Measurements from ENCODE around the gene FAM50A. TPM values are rescaled to one million over a fixed set of nuclear protein-coding genes. Genes with fewer than 3 reads are reported as not detected.

FAM50A gene
- total and polyA plus RNA-seq, 2 of the 4 experiments (the other 2 are of a cell fraction): 46.4 to 119 TPM

GRCh38 chrX:154490021-154490413, 46.1 kb downstream of the FAM50A start (continued):
- no peak for TF ChIP-seq RAD21 (IDR thresholded peaks at IDR 0.05; ENCODE audit: low read length)

GRCh38 chrX:154490414-154491083, 46.6 kb downstream of the FAM50A start, which contains the start of gene SLC10A3:
Gene SLC10A3 (minus strand): TSS chrX:154490629. CDS start chrX:154488940, 1,689 bp downstream.
- Histone ChIP-seq H4K5ac (ENCODE audit: low read depth, low read length) (peak within 1 kb of the TSS; percentile 75), H4K8ac (ENCODE audit: low read depth in 2 of 2, low read length in 2 of 2) (peak within 1 kb of the TSS; percentile 86 to 89; a peak in 2 of 4 replicates), H3K9me3 (ENCODE audit: control insufficient read depth, insufficient read depth, low read length) (no peaks in the 10 kb centered on the region), H3K18ac (ENCODE audit: low read depth, low read length) (peak within 1 kb of the TSS; percentile 71; the same call in 1 of the 2 replicates), H3K27me3 (ENCODE audit: control insufficient read depth, insufficient read depth, low read length) (no peaks in the 10 kb centered on the region), H3K4ac (ENCODE audit: low read depth, low read length) (peak within 1 kb of the TSS; percentile 85), H3K56ac (ENCODE audit: extremely low read depth, insufficient read depth, low read length) (peak within 1 kb of the TSS; percentile 76; the same call in 1 of the 2 replicates), H2BK15ac (ENCODE audit: low read depth, low read length) (peak within 1 kb of the TSS; percentile 39; the same call in 1 of the 3 replicates), H3K9ac (ENCODE audit: low read depth, low read length) (peak within 1 kb of the TSS; percentile 95), H2BK120ac (ENCODE audit: low read depth, low read length) (0 out of 2 replicates have a peak within 1 kb of the TSS, but pooled peaks have one; percentile 30), H3K36me3 (ENCODE audit: control insufficient read depth, insufficient read depth, low read length) (peaks cover 5% of the 10 kb centered on the region; the same call in 1 of the 2 replicates), H2AK9ac (replicated peaks; ENCODE audit: low read depth, low read length, poor library complexity) (peak within 1 kb of the TSS; percentile 96), H3K27ac (ENCODE audit: insufficient read depth, low read length) (peak within 1 kb of the TSS; percentile 93), H3K4me1 (ENCODE audit: control insufficient read depth, insufficient read depth, low read length) (peaks cover 2% of the 10 kb centered on the region; the same call in 1 of the 2 replicates), H3K23ac (ENCODE audit: low read depth, low read length) (peak within 1 kb of the TSS; percentile 91), H2AK5ac (ENCODE audit: low read depth, low read length) (peak within 1 kb of the TSS; percentile 66), H3K4me2 (ENCODE audit: low read depth, low read length) (peak within 1 kb of the TSS; percentile 89), H4K91ac (ENCODE audit: insufficient read depth, low read depth, low read length) (peak within 1 kb of the TSS; percentile 15; the same call in 1 of the 2 replicates), H2BK5ac (ENCODE audit: low read depth, low read length, poor library complexity, severe bottlenecking) (peak within 1 kb of the TSS; percentile 69), H3K4me3 (ENCODE audit: insufficient read depth, low read depth, low read length) (peak within 1 kb of the TSS; percentile 84), H3K9me1 (ENCODE audit: insufficient read depth, low read length) (peaks cover 8% of the 10 kb centered on the region; the same call in 1 of the 2 replicates), H4K20me1 (ENCODE audit: insufficient read depth, low read length) (no peaks in the 10 kb centered on the region; the same call in 1 of the 2 replicates), H2BK20ac (ENCODE audit: low read depth, low read length) (no peak within 1 kb of the TSS), H3K79me1 (ENCODE audit: low read depth in 1 of 2, low read length in 2 of 2) (peaks cover 0 to 25% of the 10 kb centered on the region in 2 experiments; a peak in 2 of 4 replicates), H3K14ac (replicated peaks; ENCODE audit: low read depth, low read length) (peak within 1 kb of the TSS; percentile 86), H2AFZ (replicated peaks; ENCODE audit: low read length, poor library complexity) (peak within 1 kb of the TSS; percentile 91)
- DNase-seq (peak; percentile 92), ATAC-seq (ENCODE audit: low read depth) (peak; percentile 86)
- TF ChIP-seq CTCF (conservative IDR thresholded peaks at IDR 0.05; ENCODE audit: low read depth, low read length) (0 out of 2 replicates have a peak, but pooled peaks have one; percentile 10), POLR2A (IDR thresholded peaks at IDR 0.05; ENCODE audit: low read depth, low read length) (peak; percentile 95), RAD21 (IDR thresholded peaks at IDR 0.05; ENCODE audit: low read length) (0 out of 2 replicates have a peak, but pooled peaks have one; percentile 13), MAZ (IDR thresholded peaks at IDR 0.05; ENCODE audit: borderline replicate concordance, low read depth, low read length) (0 out of 2 replicates have a peak, but pooled peaks have one; percentile 35)
- TF ChIP-seq, protein P1, sequence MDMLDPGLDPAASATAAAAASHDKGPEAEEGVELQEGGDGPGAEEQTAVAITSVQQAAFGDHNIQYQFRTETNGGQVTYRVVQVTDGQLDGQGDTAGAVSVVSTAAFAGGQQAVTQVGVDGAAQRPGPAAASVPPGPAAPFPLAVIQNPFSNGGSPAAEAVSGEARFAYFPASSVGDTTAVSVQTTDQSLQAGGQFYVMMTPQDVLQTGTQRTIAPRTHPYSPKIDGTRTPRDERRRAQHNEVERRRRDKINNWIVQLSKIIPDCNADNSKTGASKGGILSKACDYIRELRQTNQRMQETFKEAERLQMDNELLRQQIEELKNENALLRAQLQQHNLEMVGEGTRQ (IDR thresholded peaks at IDR 0.05; ENCODE audit: low read depth, low read length): no peak
- in situ Hi-C loops (cut with MboI; ENCODE audit: low sequenced_read_pairs): no loop called here
- dilution Hi-C loops (cut with HindIII; ENCODE audit: low sequenced_read_pairs, unreplicated experiment): no loop called here
- POLR2A ChIA-PET (ENCODE audit: unreplicated experiment): interaction anchor here (0.5 to 1.0 kb wide), 2 partner anchors 12 to 119 kb away, joined by 3 read pairs; no protein-coding TSS in a partner anchor
- CTCF ChIA-PET: interaction anchor here (0.6 kb wide), 1 partner anchor 63 kb away, joined by 4 read pairs; no protein-coding TSS in a partner anchor
- WGBS, 2 experiments (ENCODE audit: extremely low coverage in 2 of 2, insufficient read length in 1 of 2): 32% methylated on average over 22 of the region's 71 CpGs; no CpG with 5 or more reads in 1 of the 2 experiments
- no TSS peak for BruUV-seq (replicated peaks)
- intact Hi-C loops (cut with micrococcal nuclease): loop anchor here (1.0 to 2.0 kb wide), 3 partner anchors 26 to 56 kb away; partner anchors contain the start of genes FAM3A, G6PD and IKBKG
